ENCODE measurements around the gene FMNL2. TPM values are rescaled to one million over a fixed set of nuclear protein-coding genes. Genes with fewer than 3 reads are reported as not detected.

FMNL2 gene
- total and polyA plus RNA-seq, 2 of the 4 experiments (the other 2 are of a cell fraction), result 10.9 to 11.4 TPM

GRCh38 chr2:152380261-152381055 is 45.5 kb downstream of the FMNL2 start (continued):
- no peak for TF ChIP-seq BHLHE40 (IDR thresholded peaks at IDR 0.05; ENCODE audit: low read depth, low read length)

GRCh38 chr2:152383702-152384101 is 48.7 kb downstream of the FMNL2 start:
- H3K4me2 ChIP-seq (ENCODE audit: low read depth, low read length), result no peak overlapping the region
- H3K9ac ChIP-seq (ENCODE audit: low read depth, low read length), result no peak overlapping the region
- H3K79me1 ChIP-seq (ENCODE audit: low read depth in 1 of 2, low read length in 2 of 2), result peaks cover 22 to 24% of the 10 kb centered on the region in 2 experiments
- no peak overlapping the region for H2BK15ac ChIP-seq (ENCODE audit: low read depth, low read length)
- no peak overlapping the region for H3K27ac ChIP-seq (ENCODE audit: insufficient read depth, low read length)
- no peaks in the 10 kb centered on the region for H3K27me3 ChIP-seq (ENCODE audit: control insufficient read depth, insufficient read depth, low read length)
- no peak overlapping the region for H4K91ac ChIP-seq (ENCODE audit: insufficient read depth, low read depth, low read length)
- ChIA-PET POLR2A (ENCODE audit: unreplicated experiment) (no interaction called here), CTCF (no interaction called here)
- H4K8ac ChIP-seq (ENCODE audit: low read depth in 2 of 2, low read length in 2 of 2), result no peak overlapping the region
- BruUV-seq (replicated peaks), result no TSS peak
- in situ Hi-C loops (cut with MboI; ENCODE audit: low sequenced_read_pairs) (no loop called here), intact Hi-C loops (cut with micrococcal nuclease) (no loop called here), dilution Hi-C loops (cut with HindIII; ENCODE audit: low sequenced_read_pairs, unreplicated experiment) (no loop called here)
- no peak overlapping the region for H2AK9ac ChIP-seq (replicated peaks; ENCODE audit: low read depth, low read length, poor library complexity)
- no peak overlapping the region for H2AFZ ChIP-seq (replicated peaks; ENCODE audit: low read length, poor library complexity)
- DNase-seq (peak; percentile 78), ATAC-seq (ENCODE audit: low read depth) (peak; percentile 74)
- no peak overlapping the region for H2BK120ac ChIP-seq (ENCODE audit: low read depth, low read length)
- H3K9me3 ChIP-seq (ENCODE audit: control insufficient read depth, insufficient read depth, low read length), result no peaks in the 10 kb centered on the region
- H2BK5ac ChIP-seq (ENCODE audit: low read depth, low read length, poor library complexity, severe bottlenecking), result no peak overlapping the region
- no peaks in the 10 kb centered on the region for H3K9me1 ChIP-seq (ENCODE audit: insufficient read depth, low read length)
- no peak overlapping the region for H4K5ac ChIP-seq (ENCODE audit: low read depth, low read length)
- no peaks in the 10 kb centered on the region; the same call in 1 of the 2 replicates for H4K20me1 ChIP-seq (ENCODE audit: insufficient read depth, low read length)
- no peak overlapping the region for H3K23ac ChIP-seq (ENCODE audit: low read depth, low read length)
- no peak overlapping the region for H3K4ac ChIP-seq (ENCODE audit: low read depth, low read length)
- peaks cover 4% of the 10 kb centered on the region for H3K4me1 ChIP-seq (ENCODE audit: control insufficient read depth, insufficient read depth, low read length)
- H3K36me3 ChIP-seq (ENCODE audit: control insufficient read depth, insufficient read depth, low read length), result no peaks in the 10 kb centered on the region
- H3K56ac ChIP-seq (ENCODE audit: extremely low read depth, insufficient read depth, low read length), result no peak overlapping the region
- H2BK20ac ChIP-seq (ENCODE audit: low read depth, low read length), result no peak overlapping the region
- no peak overlapping the region for H3K4me3 ChIP-seq (ENCODE audit: insufficient read depth, low read depth, low read length)
- H3K14ac ChIP-seq (replicated peaks; ENCODE audit: low read depth, low read length), result no peak overlapping the region
- H3K18ac ChIP-seq (ENCODE audit: low read depth, low read length), result no peak overlapping the region
- H2AK5ac ChIP-seq (ENCODE audit: low read depth, low read length), result no peak overlapping the region
- TF ChIP-seq MAFK (IDR thresholded peaks at IDR 0.05; ENCODE audit: low read depth, low read length) (no peak), RAD21 (IDR thresholded peaks at IDR 0.05; ENCODE audit: low read length) (no peak), RCOR1 (IDR thresholded peaks at IDR 0.05; ENCODE audit: insufficient replicate concordance, low read length) (no peak), MAZ (IDR thresholded peaks at IDR 0.05; ENCODE audit: borderline replicate concordance, low read depth, low read length) (no peak), POLR2A (IDR thresholded peaks at IDR 0.05; ENCODE audit: low read depth, low read length) (no peak), FOS (IDR thresholded peaks at IDR 0.05; ENCODE audit: low read depth, low read length) (no peak), CTCF (conservative IDR thresholded peaks at IDR 0.05; ENCODE audit: low read depth, low read length) (no peak), CHD1 (IDR thresholded peaks at IDR 0.05; ENCODE audit: low read depth, low read length) (no peak), MXI1 (IDR thresholded peaks at IDR 0.05; ENCODE audit: borderline replicate concordance, low read depth, low read length) (no peak), NFE2L2 (IDR thresholded peaks at IDR 0.05; ENCODE audit: low read depth, low read length) (no peak), BHLHE40 (IDR thresholded peaks at IDR 0.05; ENCODE audit: low read depth, low read length) (no peak), ELK1 (IDR thresholded peaks at IDR 0.05; ENCODE audit: borderline replicate concordance, low read depth, low read length) (no peak), RFX5 (IDR thresholded peaks at IDR 0.05; ENCODE audit: low read depth, low read length) (no peak), CEBPB (IDR thresholded peaks at IDR 0.05; ENCODE audit: low read depth, low read length) (no peak), SMC3 (IDR thresholded peaks at IDR 0.05; ENCODE audit: low read depth, low read length) (no peak)

All from IMR-90 (cell line).